ENCODE data around the gene PYY.
"Not testable (repeated sequence)": the region's sequence is repeated elsewhere in the genome, so short reads cannot be mapped to it uniquely, and the experiment has no call there.

The PYY gene

DNA sequence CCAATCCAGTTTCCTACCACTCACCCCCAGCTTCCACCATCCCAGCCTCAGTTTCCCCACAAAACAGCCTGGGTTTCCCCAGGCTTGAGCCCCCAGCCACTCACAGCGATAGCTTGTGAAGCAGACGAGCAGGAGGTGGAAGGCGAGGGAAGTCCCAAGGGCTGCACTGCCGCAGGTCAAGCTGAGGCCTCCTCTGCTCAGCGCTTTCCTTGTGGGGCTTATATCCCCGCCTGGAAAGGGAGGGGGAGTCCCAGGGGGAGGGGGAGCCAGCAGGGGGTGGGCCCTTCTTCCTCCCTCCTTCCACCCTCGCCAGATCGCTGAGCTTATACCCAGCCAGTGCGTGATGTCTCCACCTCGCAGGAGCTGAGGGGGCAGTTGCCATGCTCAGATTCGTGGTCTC lies at the start of gene PYY:
PYY (minus strand) TSS at position 195 of the 400 bp plus-strand sequence. CDS start 457 bp downstream, outside the sequence.
- DNase-seq (ENCODE audit: extremely low read depth in 1 of 2, low read depth in 1 of 2): no peak

DNA sequence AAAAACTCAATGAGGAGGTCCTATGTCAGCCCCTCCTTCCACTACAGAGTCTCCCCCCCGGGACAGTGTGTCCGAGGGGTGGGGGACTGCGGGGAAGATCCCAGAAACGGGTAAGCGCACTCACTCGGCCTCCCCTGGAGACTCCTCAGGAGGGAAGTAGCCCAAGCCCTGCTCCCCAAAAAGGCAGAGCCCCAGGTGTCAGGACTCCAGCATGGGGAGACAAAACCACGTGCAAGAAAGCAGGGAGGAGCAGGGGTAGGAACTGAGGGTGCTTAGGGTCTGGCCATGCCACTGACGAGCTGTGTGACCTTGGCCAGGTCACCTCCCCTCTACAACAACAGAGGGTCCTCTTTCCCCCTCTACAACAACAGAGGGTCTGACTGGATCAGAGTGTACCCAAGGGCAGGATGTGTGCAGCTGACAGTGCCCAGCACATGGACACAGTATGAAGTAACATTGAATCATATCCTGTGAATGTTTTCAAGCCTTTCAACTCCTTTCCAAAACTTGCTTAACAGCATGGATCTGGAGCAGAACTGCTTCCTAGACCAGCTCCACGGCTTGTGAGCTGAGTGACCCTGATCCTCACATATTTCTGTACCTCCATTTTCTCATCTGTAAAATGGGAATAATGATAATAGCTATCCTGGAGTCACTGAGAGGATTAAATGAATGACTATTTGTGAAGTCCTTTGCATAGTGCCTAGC lies 48.6 kb upstream of the PYY start:
- no peak for DNase-seq (ENCODE audit: extremely low read depth in 1 of 2, low read depth in 1 of 2)

DNA sequence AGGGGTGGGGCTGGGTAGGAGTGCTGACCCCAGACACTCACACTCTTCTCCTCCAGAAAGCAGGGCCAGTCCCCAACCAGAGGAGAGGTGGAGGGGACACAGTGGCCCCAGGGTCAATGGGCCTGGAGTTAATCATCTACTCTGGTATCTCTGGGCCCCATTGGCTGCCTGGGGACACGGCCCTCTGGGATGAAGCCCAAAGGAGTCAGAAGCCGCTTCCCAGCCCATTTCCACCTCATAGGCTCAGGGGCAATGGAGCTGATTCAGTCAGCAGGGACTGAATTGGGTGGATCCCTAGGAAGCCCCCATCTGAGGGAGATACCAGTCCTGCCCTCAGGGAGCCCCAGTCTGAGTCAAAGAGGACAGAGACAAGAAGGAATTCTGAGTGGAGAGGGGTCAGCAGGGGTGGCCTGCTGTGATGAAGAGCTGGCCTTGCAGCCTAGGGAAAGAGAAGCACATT lies 47.8 kb upstream of the PYY start:
- DNase-seq (ENCODE audit: extremely low read depth in 1 of 2, low read depth in 1 of 2): no peak

DNA sequence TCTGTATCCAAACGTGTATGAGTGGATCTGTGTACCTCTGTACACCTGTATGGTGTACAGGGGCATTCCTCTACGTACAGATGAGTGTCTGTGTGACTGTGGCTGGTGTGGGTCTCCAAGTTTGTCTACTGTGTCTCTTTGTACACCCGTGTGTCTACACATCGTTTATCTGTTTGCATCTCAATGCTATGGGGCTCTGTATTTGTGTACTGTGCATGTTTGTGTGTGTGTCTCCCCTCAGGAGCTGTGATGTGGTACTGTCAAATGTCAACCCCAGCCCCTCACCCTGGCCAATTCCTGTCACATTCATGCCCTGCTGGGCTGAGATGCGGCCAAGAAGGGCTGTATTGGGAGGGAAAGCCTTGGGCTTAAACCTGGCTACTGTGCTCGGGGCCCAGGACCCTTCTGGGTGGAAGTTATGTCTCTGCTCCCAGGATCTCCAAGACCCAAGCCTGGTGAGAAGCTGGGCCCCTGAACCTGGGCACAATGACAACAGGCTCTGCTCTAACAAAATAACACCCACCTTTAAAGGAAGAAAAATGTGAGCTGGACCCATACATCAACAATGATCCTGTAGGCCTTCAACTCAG lies 47.2 kb upstream of the PYY start:
- DNase-seq (ENCODE audit: extremely low read depth in 1 of 2, low read depth in 1 of 2): no peak

DNA sequence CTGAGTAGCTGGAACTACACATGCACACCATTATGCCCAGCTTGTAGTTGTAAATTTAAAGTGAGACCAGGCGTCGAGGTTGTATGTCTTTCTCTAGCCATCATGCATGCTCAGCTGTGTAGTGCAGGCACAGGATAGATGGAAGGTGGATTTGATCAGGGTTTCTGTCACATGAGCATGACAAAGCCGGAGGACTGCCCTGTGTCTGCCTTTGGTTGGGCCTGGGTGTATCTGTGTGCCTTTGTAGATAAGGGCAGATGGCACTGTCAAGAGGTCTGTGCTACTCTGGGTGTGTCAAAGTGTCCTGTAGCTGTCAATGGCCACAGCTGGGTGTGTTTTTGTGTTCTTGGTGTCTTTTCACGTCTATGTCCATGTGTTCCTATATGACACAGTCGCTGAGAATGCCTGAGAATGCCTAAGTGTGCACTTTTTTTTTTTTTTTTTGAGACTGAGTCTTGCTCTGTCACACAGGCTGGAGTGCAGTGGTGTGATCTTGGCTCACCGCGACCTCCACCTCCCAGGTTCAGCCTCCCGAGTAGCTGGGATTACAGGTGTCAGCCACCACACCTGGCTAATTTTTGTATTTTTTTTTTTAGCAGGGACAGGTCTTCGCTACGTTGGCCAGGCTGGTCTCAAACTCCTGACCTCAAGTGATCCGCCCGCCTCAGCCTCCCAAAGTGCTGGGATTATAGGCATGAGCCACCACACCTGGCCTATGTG lies 46.6 kb upstream of the PYY start:
- no peak for DNase-seq (ENCODE audit: extremely low read depth in 1 of 2, low read depth in 1 of 2)

DNA sequence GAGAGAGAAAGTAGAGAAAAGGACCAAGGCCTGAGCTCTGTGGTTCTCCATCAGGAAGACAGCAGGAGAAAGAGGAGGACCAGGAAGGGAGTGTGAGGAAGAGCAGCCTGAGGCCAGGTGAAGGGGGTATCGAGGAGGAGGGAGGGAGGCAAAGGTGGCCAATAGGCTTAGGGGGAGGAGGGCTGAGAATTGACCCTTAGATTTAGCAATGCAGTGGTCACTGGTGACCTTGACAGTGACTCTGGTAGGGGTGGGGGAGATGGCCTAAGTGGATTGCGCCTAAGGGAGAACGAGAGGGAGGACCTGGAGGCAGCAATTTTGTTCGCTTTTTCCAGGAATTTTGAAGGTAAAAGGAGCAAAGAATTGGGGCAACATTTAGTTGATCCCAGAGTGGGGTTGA lies 45.3 kb upstream of the PYY start:
- no peak for DNase-seq (ENCODE audit: extremely low read depth in 1 of 2, low read depth in 1 of 2)

GRCh38 chr17:43998552-43998951 lies 44.8 kb upstream of the PYY start:
- no peak for DNase-seq (ENCODE audit: extremely low read depth in 1 of 2, low read depth in 1 of 2)

DNA sequence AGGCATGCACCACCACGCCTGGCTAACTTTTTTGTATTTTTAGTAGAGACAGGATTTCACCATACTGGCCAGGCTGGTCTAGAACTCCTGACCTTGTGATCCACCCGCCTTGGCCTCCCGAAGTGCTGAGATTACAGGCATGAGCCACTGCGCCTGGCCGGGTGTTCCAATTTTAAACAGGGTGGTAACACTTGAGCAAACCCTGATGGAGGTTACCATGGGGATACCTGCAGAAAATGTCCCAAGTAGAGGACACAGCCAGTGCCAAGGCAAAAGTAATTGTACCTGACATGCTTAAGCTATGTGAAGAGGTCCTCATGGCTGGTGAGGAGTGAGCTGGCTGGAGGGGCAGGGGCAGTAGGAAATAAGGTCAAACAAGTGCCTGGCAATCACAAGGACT lies 43.4 kb upstream of the PYY start:
- DNase-seq (ENCODE audit: extremely low read depth in 1 of 2, low read depth in 1 of 2): not testable (repeated sequence)

GRCh38 chr17:43995150-43995471 lies 41.4 kb upstream of the PYY start:
- DNase-seq (ENCODE audit: extremely low read depth in 1 of 2, low read depth in 1 of 2): no peak

- DNase-seq (ENCODE audit: extremely low read depth in 1 of 2, low read depth in 1 of 2): peak in 1 of 2 donors; percentile 54
These were observed 40.8 kb upstream of the PYY start for GRCh38 chr17:43994272-43995149.

DNA sequence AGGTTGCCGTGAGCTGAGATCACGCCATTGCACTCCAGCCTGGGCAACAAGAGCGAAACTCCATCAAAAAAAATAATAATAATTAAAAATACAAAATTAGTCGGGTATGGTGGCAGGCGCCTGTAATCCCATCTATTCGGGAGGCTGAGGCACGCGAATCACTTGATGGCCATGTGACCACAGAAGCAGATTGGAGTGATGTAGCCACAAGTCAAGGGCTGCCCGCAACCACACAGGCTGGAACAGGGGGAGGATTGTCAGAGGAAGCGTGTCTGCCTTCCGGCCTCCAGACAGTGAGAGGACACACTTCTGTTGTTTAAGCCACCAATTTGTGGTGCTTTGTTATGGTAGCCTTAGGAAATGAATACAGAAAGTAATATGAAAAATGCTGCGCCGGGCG lies 38.9 kb upstream of the PYY start:
- DNase-seq (ENCODE audit: extremely low read depth in 1 of 2, low read depth in 1 of 2): no peak

GRCh38 chr17:43988301-43988700 lies 34.6 kb upstream of the PYY start:
- no peak for DNase-seq (ENCODE audit: extremely low read depth in 1 of 2, low read depth in 1 of 2)

GRCh38 chr17:43987131-43988021 lies 33.6 kb upstream of the PYY start:
- DNase-seq (ENCODE audit: extremely low read depth in 1 of 2, low read depth in 1 of 2): no peak

DNA sequence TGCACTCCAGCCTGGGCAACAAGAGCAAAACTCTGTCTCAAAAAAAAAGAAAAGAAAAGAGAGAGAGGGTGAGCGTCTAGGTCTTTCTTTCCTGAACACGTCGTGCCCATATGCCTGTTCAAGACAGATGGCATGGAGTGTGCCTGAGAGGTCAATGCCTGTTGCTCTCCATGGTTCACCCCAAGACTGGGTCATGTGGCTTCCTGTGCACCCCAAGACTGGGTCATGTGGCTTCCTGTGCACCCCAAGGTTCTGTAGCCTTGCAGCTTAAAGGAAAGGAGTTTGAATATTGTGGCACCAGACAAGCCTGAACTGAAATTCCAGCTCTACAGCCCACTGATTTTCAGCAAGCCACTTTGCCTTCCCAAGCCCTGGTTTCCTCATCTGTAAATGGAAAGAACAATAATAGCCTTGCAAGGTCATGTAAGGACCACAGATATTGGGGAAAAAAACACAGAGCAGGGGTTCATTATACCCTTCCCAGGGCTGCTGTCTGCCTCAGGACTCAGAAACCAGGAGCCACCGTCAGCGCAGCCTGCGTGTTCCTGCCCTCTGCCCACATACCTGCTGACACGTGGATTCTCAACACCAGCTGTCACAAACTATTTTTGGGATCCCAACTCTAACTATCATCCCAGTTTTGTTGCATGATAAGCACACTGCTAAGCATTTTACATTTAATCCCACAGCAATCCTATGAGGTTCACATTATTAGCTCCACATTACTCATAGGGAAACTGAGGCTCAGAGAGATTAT lies 32.7 kb upstream of the PYY start:
- no peak for DNase-seq (ENCODE audit: extremely low read depth in 1 of 2, low read depth in 1 of 2)

- no peak for DNase-seq (ENCODE audit: extremely low read depth in 1 of 2, low read depth in 1 of 2)
These were observed 30.8 kb upstream of the PYY start for GRCh38 chr17:43984521-43984920.

- no peak for DNase-seq (ENCODE audit: extremely low read depth in 1 of 2, low read depth in 1 of 2)
These were observed 30.0 kb upstream of the PYY start for GRCh38 chr17:43983515-43984411.

- no peak for DNase-seq (ENCODE audit: extremely low read depth in 1 of 2, low read depth in 1 of 2)
These were observed 29.4 kb upstream of the PYY start for GRCh38 chr17:43983196-43983514.

GRCh38 chr17:43982171-43982570 lies 28.4 kb upstream of the PYY start:
- no peak for DNase-seq (ENCODE audit: extremely low read depth in 1 of 2, low read depth in 1 of 2)

DNA sequence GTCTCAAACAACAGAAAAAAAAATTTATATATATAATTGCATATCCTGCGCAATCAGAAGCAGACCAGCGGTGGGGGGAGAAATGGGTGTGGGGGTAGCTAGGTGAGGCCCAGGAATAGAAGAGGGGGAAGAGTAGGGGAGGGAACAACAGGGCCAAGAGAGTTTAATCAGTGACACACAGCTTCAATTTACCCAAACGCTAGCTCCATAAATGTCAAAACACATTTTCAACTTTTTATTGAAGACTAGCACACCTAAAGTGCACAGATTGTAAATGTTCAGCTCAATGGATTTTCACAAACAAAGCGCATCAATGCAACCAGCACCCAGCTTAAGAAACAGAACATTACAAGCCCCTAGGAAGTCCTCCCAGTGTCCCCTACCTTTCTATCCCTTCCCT lies 25.9 kb upstream of the PYY start:
- no peak for DNase-seq (ENCODE audit: extremely low read depth in 1 of 2, low read depth in 1 of 2)

All from activated CD8-positive, alpha-beta memory T cell treated with anti-CD3 and anti-CD28 coated beads for 1 hour (primary cell).